ENCODE data around the gene POC1A. TPM values are rescaled to one million over a fixed set of nuclear protein-coding genes. Genes with fewer than 3 reads are reported as not detected.

The POC1A gene
- total RNA-seq, 1 donor from 2014 or later = 9.4 TPM

GRCh38 chr3:52087731-52088130, 66.5 kb downstream of the POC1A start:
- no peak overlapping the region for H3K4me3 Mint-ChIP-seq

DNA sequence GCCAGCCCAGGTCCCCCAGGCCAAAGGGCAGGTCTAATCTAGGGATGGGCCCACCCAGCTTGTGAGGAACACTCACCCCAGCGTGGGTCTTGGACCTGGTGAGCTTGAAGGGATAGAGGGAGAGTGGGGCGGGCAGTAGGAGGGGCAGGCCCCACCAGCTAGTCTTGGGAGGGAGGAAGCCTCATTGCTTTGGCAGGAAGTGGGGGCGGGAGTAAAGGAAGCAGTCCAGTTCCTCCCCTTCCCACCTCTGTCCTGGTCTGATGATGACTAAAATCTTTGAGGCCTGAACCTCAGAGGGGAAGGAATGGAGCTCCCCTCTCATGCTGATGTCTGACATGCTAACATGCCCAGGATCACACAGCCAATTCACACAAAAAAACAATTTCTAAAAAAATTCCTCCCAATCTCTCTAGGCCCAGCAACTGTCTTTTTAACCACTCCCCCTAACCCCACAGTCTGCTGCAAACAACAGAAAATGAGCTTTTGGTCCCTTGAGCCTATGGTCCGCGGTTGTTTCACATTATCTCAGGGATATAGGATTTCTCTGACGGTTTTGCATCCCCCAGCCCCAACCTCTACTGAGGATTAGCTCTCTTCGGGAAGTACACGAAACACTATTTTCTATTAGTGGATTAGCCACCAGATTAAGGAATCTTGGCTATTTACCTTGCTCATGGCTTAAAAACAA, 67.1 kb downstream of the POC1A start:
- no peaks in the 10 kb centered on the region for H3K36me3 Mint-ChIP-seq
- DNase-seq (ENCODE audit: low spot score in 2 of 2, unreplicated experiment in 2 of 2) = no peak
- no peaks in the 10 kb centered on the region for H3K27me3 Mint-ChIP-seq (ENCODE audit: low read depth)
- no peak overlapping the region for H3K4me3 Mint-ChIP-seq
- TF ChIP-seq CTCF (IDR thresholded peaks at IDR 0.05; ENCODE audit: unreplicated experiment) = no peak
- H3K9me3 Mint-ChIP-seq = no peaks in the 10 kb centered on the region
- peak overlapping the region; percentile 40 for H3K27ac Mint-ChIP-seq
- H3K4me1 Mint-ChIP-seq = peaks cover 38% of the 10 kb centered on the region

More at GRCh38 chr3:52087731-52088130, 66.5 kb downstream of the POC1A start:
- Mint-ChIP-seq H3K27ac (peak overlapping the region; percentile 40), H3K9me3 (no peaks in the 10 kb centered on the region), H3K36me3 (no peaks in the 10 kb centered on the region), H3K4me1 (peaks cover 38% of the 10 kb centered on the region), H3K27me3 (ENCODE audit: low read depth) (no peaks in the 10 kb centered on the region)
- TF ChIP-seq CTCF (IDR thresholded peaks at IDR 0.05; ENCODE audit: unreplicated experiment) = no peak
- no peak for DNase-seq (ENCODE audit: low spot score in 2 of 2, unreplicated experiment in 2 of 2)

DNA sequence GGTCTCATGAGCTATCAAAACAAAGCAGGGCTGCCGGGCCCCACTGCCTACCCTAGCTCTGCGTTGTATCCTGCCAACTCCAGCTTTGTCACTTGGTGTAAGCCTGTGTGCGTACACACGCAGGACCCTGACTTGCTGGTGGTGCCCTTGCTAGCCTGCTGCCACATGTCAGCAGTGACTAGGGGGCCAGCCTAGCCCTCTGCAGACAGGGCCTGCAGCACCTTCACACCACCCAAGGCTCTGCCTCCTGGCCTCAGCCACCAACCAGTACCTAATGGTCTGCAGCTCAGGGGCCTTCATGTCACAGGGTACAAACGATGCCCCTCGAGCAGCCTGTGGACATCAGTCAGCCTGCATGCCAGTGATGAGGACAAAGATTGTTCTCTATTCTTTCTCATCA, 67.8 kb downstream of the POC1A start:
- H3K4me3 Mint-ChIP-seq = no peak overlapping the region
- no peaks in the 10 kb centered on the region for H3K9me3 Mint-ChIP-seq
- no peak overlapping the region for H3K27ac Mint-ChIP-seq
- TF ChIP-seq CTCF (IDR thresholded peaks at IDR 0.05; ENCODE audit: unreplicated experiment) = no peak
- no peaks in the 10 kb centered on the region for H3K27me3 Mint-ChIP-seq (ENCODE audit: low read depth)
- peaks cover 37% of the 10 kb centered on the region for H3K4me1 Mint-ChIP-seq
- DNase-seq (ENCODE audit: low spot score in 2 of 2, unreplicated experiment in 2 of 2) = no peak
- no peaks in the 10 kb centered on the region for H3K36me3 Mint-ChIP-seq

GRCh38 chr3:52085681-52086282, 68.4 kb downstream of the POC1A start:
- no peak for TF ChIP-seq CTCF (IDR thresholded peaks at IDR 0.05; ENCODE audit: unreplicated experiment)
- Mint-ChIP-seq H3K27ac (no peak overlapping the region), H3K9me3 (no peaks in the 10 kb centered on the region), H3K4me1 (peaks cover 35% of the 10 kb centered on the region), H3K4me3 (no peak overlapping the region), H3K27me3 (ENCODE audit: low read depth) (no peaks in the 10 kb centered on the region), H3K36me3 (no peaks in the 10 kb centered on the region)
- DNase-seq (ENCODE audit: low spot score in 2 of 2, unreplicated experiment in 2 of 2) = no peak

- Mint-ChIP-seq H3K36me3 (no peaks in the 10 kb centered on the region), H3K27ac (peak overlapping the region; percentile 56), H3K4me1 (peaks cover 31% of the 10 kb centered on the region), H3K4me3 (no peak overlapping the region), H3K9me3 (no peaks in the 10 kb centered on the region), H3K27me3 (ENCODE audit: low read depth) (no peaks in the 10 kb centered on the region)
- no peak for TF ChIP-seq CTCF (IDR thresholded peaks at IDR 0.05; ENCODE audit: unreplicated experiment)
- DNase-seq (ENCODE audit: low spot score in 2 of 2, unreplicated experiment in 2 of 2) = no peak
Observed at GRCh38 chr3:52084954-52085680, 69.1 kb downstream of the POC1A start.

Data from mesothelial cell of epicardium (in vitro differentiated cells).